Activated CD4-positive, alpha-beta T cell treated with anti-CD3 and anti-CD28 coated beads, Interleukin-2, amount 10 ng/mL, durations not matched to agents 24 days and 14 days (primary cell): Measurements from ENCODE around the gene FAM117B. TPM values are rescaled to one million over a fixed set of nuclear protein-coding genes. Genes with fewer than 3 reads are reported as not detected.

Experiments used
- DNase-seq: peaks from one replicate; pipeline ENCODE4 v3.0.0; 2022
- H3K27ac Mint-ChIP-seq: one replicate; pipeline ENCODE4 v1.8.0; 2022; ENCODE audit warnings: mild to moderate bottlenecking, mixed read lengths
- H3K27me3 Mint-ChIP-seq: one replicate; pipeline ENCODE4 v1.8.0; 2022; ENCODE audit warnings: mixed read lengths
- H3K36me3 Mint-ChIP-seq: one replicate; pipeline ENCODE4 v1.8.0; 2022; ENCODE audit warnings: low read depth, mild to moderate bottlenecking, mixed read lengths
- H3K4me1 Mint-ChIP-seq: one replicate; pipeline ENCODE4 v1.8.0; 2021; ENCODE audit warnings: mixed read lengths
- H3K4me3 Mint-ChIP-seq: one replicate; pipeline ENCODE4 v1.8.0; 2022; ENCODE audit warnings: mild to moderate bottlenecking, moderate library complexity, mixed read lengths
- H3K9me3 Mint-ChIP-seq: one replicate; pipeline ENCODE4 v1.8.0; 2021; ENCODE audit warnings: mixed read lengths
- intact Hi-C: fragments of 100-400 bp; cut with micrococcal nuclease; formaldehyde crosslinking; loops from one replicate; pipeline ENCODE4 v1.15.1; 2023
- total RNA-seq: library from RNA; stranded (reverse); gene quantifications from 2 replicates; pipeline ENCODE4 v1.2.3, GENCODE V29; 2022

The FAM117B gene
- 14.5 TPM in 2 replicates for total RNA-seq

DNA sequence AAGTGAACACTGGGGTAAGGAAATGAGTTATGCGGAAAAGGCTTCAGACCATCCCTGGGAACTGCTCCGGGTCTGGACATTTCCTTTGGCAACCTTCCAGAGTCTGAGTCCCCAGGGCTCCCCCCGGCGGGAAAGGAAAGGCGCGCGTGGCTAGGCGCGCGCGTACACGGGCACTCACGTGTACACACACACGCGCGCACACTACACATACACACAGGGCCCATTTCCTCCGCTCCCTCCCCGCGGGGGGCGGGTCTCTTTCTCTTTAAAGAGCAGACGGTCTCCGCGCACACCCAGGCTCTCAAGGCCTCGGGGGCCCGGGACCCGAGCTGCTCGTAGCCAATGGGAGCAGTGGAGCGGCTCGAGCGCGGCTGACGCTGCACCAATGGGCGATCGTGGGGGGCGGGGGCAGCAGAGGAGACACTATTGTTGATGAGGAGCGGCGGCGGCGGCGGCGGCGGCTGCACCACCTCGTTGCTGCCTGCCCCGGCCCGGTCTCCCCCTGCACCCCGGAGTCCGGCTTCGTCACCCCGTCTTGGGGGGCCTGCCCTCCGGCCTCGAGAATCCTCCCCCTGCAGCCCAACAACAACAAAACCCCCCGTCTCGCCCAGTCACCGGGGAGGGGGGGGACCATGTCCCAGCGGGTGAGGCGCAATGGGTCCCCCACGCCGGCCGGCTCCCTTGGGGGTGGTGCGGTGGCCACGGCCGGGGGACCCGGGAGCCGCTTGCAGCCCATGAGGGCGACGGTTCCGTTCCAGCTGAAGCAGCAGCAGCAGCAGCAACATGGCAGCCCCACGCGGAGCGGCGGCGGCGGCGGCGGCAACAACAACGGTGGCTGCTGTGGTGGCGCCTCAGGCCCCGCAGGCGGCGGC, at the start of gene FAM117B:
FAM117B (plus strand) TSS at position 414 of the 872 bp plus-strand sequence; CDS start at position 633, 219 bp downstream.
- DNase-seq = peak; percentile 99
- Mint-ChIP-seq H3K36me3 (peaks cover 4% of the 10 kb centered on the region), H3K27ac (peak within 1 kb of the TSS; percentile 97), H3K9me3 (no peaks in the 10 kb centered on the region), H3K4me1 (peaks cover 35% of the 10 kb centered on the region), H3K27me3 (no peaks in the 10 kb centered on the region), H3K4me3 (peak within 1 kb of the TSS; percentile 98)
- intact Hi-C loops = loop anchor here (1.0 to 10.0 kb wide), 12 partner anchors 46 to 1820 kb away; partner anchors contain the start of genes BMPR2, BZW1, CASP8 and CYP20A1

GRCh38 chr2:202588647-202589581, 45.9 kb upstream of the FAM117B start:
- Mint-ChIP-seq H3K4me3 (no peak overlapping the region), H3K4me1 (peaks cover 10% of the 10 kb centered on the region), H3K27ac (peak overlapping the region; percentile 38), H3K9me3 (no peaks in the 10 kb centered on the region), H3K36me3 (no peaks in the 10 kb centered on the region), H3K27me3 (peaks cover 3% of the 10 kb centered on the region)
- intact Hi-C loops = loop anchor here (1.0 to 10.0 kb wide), 4 partner anchors 45 to 1228 kb away; partner anchors contain the start of gene FAM117B
- DNase-seq = peak; percentile 89

- Mint-ChIP-seq H3K9me3 (no peaks in the 10 kb centered on the region), H3K27me3 (peaks cover 3% of the 10 kb centered on the region), H3K4me1 (peaks cover 10% of the 10 kb centered on the region), H3K4me3 (no peak overlapping the region), H3K27ac (no peak overlapping the region), H3K36me3 (no peaks in the 10 kb centered on the region)
- intact Hi-C loops = loop anchor here (5.0 to 10.0 kb wide), 2 partner anchors 175 to 1228 kb away; no protein-coding TSS in a partner anchor
- no peak for DNase-seq
Measured at GRCh38 chr2:202589582-202589949, 45.2 kb upstream of the FAM117B start.

DNA sequence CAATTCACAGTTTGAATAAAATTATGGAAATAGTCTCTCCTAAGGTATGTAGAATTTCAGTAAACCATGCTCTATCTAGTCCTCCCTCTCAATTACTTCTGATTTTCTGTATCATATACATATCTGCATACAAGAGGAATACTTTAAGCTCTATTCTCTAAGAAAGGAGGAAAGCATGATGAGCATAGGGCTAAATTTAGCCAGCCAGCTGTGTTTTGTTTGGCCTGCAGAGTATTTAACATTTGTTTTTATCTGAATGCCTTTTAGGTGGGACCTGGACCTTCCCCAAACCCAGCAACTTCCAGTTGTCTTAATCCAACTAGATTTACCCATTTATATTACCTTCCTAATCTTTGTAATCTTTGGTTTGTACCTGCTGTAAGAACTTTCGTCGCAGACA, 42.2 kb upstream of the FAM117B start:
- Mint-ChIP-seq H3K4me3 (no peak overlapping the region), H3K36me3 (no peaks in the 10 kb centered on the region), H3K4me1 (peaks cover 10% of the 10 kb centered on the region), H3K27me3 (peaks cover 3% of the 10 kb centered on the region), H3K27ac (no peak overlapping the region), H3K9me3 (no peaks in the 10 kb centered on the region)
- no peak for DNase-seq
- intact Hi-C loops = no loop called here

GRCh38 chr2:202599105-202599504, 35.7 kb upstream of the FAM117B start:
- no peaks in the 10 kb centered on the region for H3K27me3 Mint-ChIP-seq
- intact Hi-C loops = no loop called here

DNA sequence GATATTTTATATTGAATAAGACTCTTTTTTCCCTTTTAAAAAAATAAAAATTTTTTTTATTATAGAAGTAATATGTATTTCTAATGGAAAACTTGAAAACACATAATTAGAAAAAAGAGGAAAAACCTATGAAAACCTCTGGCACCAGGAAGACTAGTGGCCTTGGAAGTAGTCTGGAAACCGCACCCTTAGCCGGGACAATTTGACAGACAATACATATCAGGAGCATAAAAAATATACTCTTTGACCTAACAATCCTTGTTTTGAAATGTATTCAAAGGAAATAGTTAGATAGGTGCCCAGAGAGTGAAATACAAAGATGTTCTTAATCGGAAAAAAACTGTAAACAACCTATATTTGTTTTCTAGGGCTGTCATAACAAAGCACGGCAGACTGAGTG, 34.9 kb upstream of the FAM117B start:
- Mint-ChIP-seq H3K27me3 (no peaks in the 10 kb centered on the region), H3K4me3 (no peak overlapping the region), H3K36me3 (no peaks in the 10 kb centered on the region), H3K4me1 (peaks cover 3% of the 10 kb centered on the region), H3K9me3 (no peaks in the 10 kb centered on the region), H3K27ac (no peak overlapping the region)
- intact Hi-C loops = no loop called here
- no peak for DNase-seq

More at GRCh38 chr2:202599105-202599504, 35.7 kb upstream of the FAM117B start:
- Mint-ChIP-seq H3K9me3 (no peaks in the 10 kb centered on the region), H3K36me3 (no peaks in the 10 kb centered on the region), H3K4me3 (no peak overlapping the region), H3K4me1 (peaks cover 3% of the 10 kb centered on the region), H3K27ac (no peak overlapping the region)
- DNase-seq = no peak

GRCh38 chr2:202604699-202605098, 30.1 kb upstream of the FAM117B start:
- H3K27me3 Mint-ChIP-seq = no peaks in the 10 kb centered on the region
- no peak overlapping the region for H3K27ac Mint-ChIP-seq
- intact Hi-C loops = no loop called here
- peaks cover 3% of the 10 kb centered on the region for H3K9me3 Mint-ChIP-seq
- DNase-seq = no peak
- H3K4me3 Mint-ChIP-seq = no peak overlapping the region
- H3K4me1 Mint-ChIP-seq = peaks cover 6% of the 10 kb centered on the region
- no peaks in the 10 kb centered on the region for H3K36me3 Mint-ChIP-seq

DNA sequence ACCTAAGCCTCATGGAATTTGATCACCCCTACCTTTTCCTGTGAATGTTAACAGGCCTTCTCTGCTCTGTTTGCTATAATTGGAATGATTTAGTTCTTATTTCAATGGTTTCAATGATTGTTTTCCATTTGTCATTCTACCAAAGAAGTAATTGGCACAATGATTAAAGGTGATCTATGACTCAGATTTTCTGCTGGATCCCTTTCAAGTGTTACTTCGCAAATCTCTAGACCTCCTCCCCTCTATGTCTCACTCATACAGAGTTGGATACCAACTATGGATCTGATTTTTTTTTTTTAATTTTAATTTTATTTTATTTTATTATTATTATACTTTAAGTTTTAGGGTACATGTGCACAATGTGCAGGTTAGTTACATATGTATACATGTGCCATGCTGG, 29.6 kb upstream of the FAM117B start:
- peaks cover 5% of the 10 kb centered on the region for H3K9me3 Mint-ChIP-seq
- H3K27ac Mint-ChIP-seq = no peak overlapping the region
- H3K4me1 Mint-ChIP-seq = peaks cover 10% of the 10 kb centered on the region
- DNase-seq = no peak
- H3K4me3 Mint-ChIP-seq = no peak overlapping the region
- no peaks in the 10 kb centered on the region for H3K27me3 Mint-ChIP-seq
- H3K36me3 Mint-ChIP-seq = no peaks in the 10 kb centered on the region
- intact Hi-C loops = no loop called here

GRCh38 chr2:202608142-202608852, 26.5 kb upstream of the FAM117B start:
- no peak for DNase-seq
- no peaks in the 10 kb centered on the region for H3K36me3 Mint-ChIP-seq
- peaks cover 7% of the 10 kb centered on the region for H3K4me1 Mint-ChIP-seq
- H3K27ac Mint-ChIP-seq = no peak overlapping the region
- H3K27me3 Mint-ChIP-seq = no peaks in the 10 kb centered on the region
- H3K4me3 Mint-ChIP-seq = no peak overlapping the region
- intact Hi-C loops = no loop called here
- H3K9me3 Mint-ChIP-seq = peaks cover 5% of the 10 kb centered on the region

GRCh38 chr2:202609381-202610145, 25.2 kb upstream of the FAM117B start:
- no peak for DNase-seq
- intact Hi-C loops = no loop called here
- H3K27me3 Mint-ChIP-seq = no peaks in the 10 kb centered on the region
- peaks cover 5% of the 10 kb centered on the region for H3K9me3 Mint-ChIP-seq
- no peaks in the 10 kb centered on the region for H3K36me3 Mint-ChIP-seq
- H3K4me3 Mint-ChIP-seq = no peak overlapping the region
- H3K4me1 Mint-ChIP-seq = peaks cover 7% of the 10 kb centered on the region
- H3K27ac Mint-ChIP-seq = no peak overlapping the region

DNA sequence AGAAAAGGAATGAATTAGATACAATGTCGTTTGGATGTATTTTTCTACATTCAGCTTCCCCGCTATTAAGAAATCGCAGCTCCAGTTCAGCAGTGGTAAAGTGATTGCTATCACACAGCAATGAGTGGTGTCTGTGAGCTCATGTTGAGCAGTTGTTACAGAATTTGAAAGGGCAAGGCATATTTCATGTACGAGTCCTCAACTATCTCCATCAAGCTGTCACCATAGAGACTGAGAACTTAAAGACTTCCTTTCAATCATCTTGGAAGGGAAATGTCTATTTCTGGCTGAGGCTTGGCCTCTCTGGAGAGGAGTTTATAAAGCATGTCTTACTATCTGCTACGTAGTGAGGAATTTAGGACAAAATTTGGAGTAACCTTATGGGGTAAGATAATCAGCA, 24.4 kb upstream of the FAM117B start:
- DNase-seq = no peak
- intact Hi-C loops = no loop called here
- Mint-ChIP-seq H3K27ac (no peak overlapping the region), H3K27me3 (no peaks in the 10 kb centered on the region), H3K9me3 (peaks cover 5% of the 10 kb centered on the region), H3K4me3 (no peak overlapping the region), H3K36me3 (no peaks in the 10 kb centered on the region), H3K4me1 (peaks cover 7% of the 10 kb centered on the region)

DNA sequence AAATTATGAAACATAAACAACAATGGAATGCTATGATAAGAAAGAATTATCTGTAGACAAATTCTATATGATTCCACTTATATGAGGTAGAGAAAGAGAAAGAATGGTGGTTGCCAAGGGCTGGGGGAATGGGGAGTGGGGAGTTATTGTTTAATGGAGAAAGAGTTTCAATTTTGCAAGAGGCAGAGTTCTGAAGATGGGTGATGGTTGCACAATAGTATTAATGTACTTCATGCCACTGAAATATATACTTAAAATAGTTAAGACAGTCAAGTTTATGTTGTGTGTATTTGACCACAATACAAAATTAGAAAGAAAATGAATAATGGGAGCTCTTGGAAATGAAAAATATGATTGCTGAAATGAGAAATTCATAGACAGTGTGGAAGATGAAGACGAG, 22.6 kb upstream of the FAM117B start:
- Mint-ChIP-seq H3K27ac (no peak overlapping the region), H3K4me1 (peaks cover 7% of the 10 kb centered on the region), H3K9me3 (peaks cover 5% of the 10 kb centered on the region), H3K4me3 (no peak overlapping the region), H3K36me3 (no peaks in the 10 kb centered on the region), H3K27me3 (no peaks in the 10 kb centered on the region)
- DNase-seq = no peak
- intact Hi-C loops = no loop called here

- Mint-ChIP-seq H3K9me3 (peaks cover 5% of the 10 kb centered on the region), H3K4me3 (no peak overlapping the region), H3K27ac (no peak overlapping the region), H3K27me3 (no peaks in the 10 kb centered on the region), H3K36me3 (no peaks in the 10 kb centered on the region), H3K4me1 (peaks cover 7% of the 10 kb centered on the region)
- intact Hi-C loops = no loop called here
- no peak for DNase-seq
Measured at GRCh38 chr2:202613479-202613878, 21.3 kb upstream of the FAM117B start.
